ENCODE data around the gene ASAH2.
"Not testable (repeated sequence)": the region's sequence is repeated elsewhere in the genome, so short reads cannot be mapped to it uniquely, and the experiment has no call there.

ASAH2 gene

DNA sequence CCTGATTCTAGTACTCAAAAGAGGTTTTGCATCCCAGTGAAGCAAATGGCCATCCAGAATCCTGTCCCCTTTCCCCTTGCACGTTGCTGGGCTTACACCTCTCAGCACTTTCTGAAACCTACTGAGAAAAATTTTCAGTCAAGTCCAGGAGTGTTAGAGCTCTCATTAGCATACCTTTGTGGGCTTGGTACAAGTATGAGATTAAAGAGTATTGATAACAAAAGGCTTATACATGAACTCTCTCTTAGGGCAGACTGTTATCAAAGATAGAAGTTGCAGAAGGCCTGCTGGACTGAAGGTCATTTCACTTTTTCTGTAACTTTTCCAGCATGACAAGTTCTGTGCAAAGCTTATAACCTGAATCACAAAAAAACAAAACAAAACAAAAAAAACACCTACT lies at the start of gene ASAH2:
ASAH2 (minus strand) TSS at position 123 of the 400 bp plus-strand sequence. CDS start 2,906 bp downstream, outside the sequence.
- no peak for DNase-seq (ENCODE audit: low read depth in 2 of 2)

DNA sequence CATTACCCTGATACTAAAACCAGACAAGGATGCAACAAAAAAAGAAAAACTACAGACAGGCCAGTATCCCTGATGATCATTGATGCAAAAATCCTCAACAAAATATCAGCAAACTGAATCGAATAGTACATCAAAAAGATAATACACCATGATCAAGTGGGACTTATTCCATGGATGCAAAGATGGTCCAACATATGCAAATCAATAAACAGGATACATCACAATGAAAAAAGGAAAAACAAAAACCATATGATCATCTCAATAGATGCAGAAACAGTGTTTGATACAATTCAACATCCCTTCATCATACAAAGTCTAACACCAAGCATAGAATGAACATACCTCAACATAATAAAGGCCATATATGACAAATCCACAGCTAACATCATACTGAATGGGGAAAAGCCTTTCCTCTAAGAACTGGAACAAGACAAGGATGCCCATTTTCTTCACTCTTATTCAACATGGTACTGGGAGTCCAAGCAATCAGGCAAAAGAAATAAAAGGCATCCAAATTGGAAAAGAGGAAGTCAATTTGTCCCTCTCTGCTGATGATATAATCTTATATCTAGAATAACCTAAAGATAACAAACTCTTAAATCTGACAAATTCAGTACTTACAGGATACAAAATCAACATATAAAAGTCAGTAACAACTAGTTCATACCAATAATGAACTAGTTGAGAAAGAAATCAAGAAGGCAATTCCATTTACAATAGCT lies 48.8 kb upstream of the ASAH2 start:
- no peak for DNase-seq (ENCODE audit: low read depth in 2 of 2)

DNA sequence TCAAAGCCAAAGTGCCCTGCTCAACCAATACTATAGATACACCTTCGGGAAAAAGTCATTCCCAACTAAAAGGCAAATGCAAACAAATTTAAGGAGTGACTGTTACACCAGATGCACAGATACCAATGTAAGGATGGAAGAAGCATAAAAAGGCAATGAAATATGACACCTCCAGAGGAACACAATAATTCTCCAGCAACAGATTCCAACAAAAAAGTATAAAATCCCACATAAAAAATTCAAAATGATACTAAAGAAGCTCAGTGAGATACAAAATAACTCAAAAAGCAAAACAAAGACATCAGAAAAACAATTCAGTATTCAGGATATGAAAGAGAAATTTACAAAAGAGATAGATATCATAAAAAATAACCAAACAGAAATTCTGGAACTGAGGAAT lies 44.1 kb upstream of the ASAH2 start:
- DNase-seq (ENCODE audit: low read depth in 2 of 2) = no peak

DNA sequence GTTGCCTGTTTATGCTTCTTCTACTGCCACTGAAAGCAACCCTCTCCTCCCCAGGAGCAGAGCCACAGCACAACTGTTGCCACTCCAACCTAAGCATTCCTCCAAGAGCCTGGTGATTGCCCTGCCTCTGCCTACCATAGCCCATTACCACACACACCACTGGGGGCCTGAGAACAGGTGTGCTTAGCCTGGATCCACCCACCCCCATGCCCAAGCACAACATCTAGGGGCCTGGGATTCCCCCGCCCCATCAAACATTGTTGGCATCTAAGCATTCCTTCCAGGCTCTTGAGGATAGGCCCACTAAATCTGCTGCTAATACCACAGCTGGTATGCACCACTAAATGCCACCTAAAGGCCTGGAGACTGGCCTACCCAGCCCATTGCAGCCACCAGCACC lies 43.3 kb upstream of the ASAH2 start:
- no peak for DNase-seq (ENCODE audit: low read depth in 2 of 2)

DNA sequence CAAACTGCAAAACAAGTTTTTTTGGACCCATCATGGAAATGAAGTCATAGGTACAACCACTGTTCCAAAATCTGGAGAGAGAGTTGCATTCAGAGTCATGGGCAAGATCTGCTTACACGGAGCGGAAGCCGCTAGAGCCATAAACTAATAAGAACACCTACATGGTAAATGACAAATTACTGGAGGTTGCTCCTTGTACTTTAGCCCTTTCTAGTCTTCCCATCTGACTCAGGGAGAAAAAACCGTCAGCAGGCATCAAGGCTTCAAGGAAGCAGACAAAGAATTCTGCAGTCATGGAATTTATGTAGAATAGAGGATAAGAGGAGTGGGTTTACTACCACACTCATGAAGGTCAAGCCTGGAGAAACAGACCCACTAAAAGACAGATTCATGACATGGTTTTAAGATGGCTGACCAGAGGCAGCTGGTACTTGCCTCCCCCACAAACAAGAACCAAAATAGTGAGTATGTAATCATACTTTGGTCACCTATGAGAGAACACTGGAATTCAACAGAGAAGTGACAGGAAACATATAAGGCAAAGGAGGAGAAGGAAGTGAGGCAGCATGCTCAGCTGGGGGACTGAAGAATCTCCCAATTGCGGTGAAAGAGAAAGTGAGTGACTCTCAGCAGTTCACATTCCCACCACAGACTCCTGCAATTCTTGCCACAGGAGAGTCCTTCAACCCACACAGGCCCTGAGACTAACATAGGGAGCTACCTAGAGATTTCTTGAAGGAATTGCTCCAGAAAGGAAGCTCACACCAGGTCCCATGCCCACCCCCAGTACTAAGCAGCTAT lies 42.4 kb upstream of the ASAH2 start:
- DNase-seq (ENCODE audit: low read depth in 2 of 2) = no peak

DNA sequence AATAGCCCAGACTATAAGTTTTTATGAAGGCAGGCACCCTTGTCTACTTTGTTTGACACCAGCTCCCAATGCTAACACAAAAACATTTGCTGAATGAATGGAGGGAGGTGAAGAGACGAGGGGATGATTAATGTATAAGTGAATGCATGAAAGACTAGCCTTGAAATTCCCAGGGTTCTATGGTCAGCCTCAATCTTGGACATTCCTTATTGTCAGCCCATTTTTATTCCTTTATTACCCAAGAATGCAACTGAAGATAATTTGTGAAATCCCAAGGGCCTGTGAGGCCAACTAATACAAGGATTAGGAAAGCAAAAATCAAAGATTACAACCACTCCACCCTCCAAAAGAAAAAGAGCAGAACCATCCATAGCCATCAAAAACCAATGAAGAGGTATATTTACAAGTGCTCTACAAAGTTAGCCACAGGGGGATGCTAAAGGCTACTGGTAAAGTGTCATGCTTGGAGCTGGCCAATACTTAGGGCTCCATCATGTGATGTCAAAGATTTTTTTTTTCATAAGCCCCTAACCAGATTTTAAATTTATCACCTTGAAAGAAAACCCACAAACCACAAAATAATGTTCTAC lies 40.0 kb upstream of the ASAH2 start:
- DNase-seq (ENCODE audit: low read depth in 2 of 2) = no peak

DNA sequence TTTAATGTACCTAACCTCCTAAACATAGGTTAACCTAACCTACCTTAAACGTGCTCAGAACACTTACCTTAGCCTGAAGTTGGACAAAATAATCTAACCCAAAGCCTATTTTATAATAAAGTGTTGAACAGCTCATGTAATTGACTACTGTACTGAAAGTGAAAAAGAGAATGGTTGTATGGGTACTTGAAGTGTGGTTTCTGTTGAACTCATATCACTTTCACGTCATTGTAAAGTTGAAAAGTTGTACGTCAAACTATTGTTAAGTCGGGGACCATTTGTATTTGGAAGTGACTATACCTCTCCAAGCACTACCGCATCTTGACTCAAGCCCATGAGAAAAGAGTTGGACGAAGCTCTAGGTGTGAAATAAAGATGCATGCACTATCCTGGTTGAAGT lies 37.9 kb upstream of the ASAH2 start:
- DNase-seq (ENCODE audit: low read depth in 2 of 2) = no peak

DNA sequence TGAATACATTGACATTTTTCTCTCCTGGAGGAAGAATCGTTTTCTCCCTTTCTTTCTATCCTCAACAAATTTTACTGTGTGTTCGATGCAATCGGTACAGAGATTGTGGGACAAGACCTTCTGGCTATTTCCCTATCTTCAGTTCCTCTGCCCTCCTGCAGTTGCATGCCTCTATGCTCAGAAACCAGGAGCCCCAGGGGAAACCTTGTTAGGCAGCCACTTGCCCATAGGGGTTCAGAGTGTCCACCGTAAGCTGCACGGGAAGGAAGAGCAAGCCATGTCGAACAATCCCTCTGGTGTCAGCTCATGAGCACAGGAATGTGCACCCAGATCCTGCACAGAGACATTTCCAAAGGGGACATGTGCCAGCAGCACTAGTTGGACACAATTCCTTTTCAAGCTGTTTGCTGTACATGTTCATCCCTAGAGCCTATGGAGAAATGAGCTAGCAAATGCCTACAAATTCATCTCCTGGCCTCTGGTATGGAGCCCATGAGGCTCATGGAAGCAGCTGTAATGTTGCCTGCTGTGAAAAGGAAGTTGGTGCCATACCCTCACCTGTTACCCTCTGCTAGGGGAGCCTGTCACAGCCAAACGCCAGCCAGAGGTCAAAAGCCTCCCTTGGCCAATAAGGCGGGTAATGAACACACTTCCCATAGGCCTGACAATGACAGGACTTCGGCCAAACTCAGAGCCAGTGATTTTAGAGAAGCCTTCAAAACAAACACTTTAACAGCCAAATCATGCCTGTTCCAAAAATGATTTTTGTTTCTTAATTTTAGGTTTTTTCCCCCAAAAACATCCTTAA lies 35.9 kb upstream of the ASAH2 start:
- no peak for DNase-seq (ENCODE audit: low read depth in 2 of 2)

DNA sequence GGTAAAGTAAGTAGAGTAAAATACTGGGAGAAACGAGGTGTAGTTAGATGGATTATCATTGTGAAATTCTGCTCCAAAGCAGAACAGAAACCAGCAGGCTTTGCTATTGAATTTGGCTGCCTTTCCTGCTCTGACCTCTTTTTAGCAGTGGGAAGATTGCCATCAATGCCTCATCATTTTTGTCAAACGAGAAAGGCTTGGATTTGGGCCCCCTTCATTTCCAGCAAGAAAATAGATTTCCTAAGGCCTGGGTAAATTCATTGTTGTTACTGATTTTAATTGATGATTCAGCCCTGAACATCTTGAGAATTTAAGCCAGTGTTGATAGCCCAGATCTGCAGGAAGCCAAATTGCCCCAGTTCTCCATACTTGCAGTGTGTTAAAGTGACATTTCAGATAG lies 35.2 kb upstream of the ASAH2 start:
- no peak for DNase-seq (ENCODE audit: low read depth in 2 of 2)

DNA sequence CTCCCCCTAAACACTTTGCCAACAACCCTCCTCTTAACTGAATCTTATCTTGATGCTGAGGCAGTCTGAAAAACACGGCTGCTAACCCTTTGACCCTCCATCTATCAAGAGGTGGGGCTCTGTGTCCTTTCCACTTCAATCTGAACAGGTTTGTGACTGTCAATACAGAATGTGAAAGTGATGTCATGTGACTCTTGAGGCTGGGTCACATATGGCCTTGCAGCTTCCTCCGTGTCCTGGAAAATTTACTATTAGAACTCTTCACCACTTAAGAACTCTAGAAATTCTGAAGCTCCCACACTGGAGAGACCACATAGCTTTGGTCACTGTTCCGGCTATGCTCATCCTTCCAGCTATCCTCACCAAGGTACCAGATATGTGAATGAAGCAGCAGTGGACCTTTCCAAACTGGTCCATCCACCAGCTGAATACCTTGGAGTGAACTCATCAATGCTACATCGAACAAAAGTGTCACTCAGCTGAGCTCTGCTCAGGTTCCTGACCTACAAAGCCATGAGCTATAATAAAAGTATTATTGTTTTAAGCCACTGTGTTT lies 30.7 kb upstream of the ASAH2 start:
- DNase-seq (ENCODE audit: low read depth in 2 of 2) = no peak

DNA sequence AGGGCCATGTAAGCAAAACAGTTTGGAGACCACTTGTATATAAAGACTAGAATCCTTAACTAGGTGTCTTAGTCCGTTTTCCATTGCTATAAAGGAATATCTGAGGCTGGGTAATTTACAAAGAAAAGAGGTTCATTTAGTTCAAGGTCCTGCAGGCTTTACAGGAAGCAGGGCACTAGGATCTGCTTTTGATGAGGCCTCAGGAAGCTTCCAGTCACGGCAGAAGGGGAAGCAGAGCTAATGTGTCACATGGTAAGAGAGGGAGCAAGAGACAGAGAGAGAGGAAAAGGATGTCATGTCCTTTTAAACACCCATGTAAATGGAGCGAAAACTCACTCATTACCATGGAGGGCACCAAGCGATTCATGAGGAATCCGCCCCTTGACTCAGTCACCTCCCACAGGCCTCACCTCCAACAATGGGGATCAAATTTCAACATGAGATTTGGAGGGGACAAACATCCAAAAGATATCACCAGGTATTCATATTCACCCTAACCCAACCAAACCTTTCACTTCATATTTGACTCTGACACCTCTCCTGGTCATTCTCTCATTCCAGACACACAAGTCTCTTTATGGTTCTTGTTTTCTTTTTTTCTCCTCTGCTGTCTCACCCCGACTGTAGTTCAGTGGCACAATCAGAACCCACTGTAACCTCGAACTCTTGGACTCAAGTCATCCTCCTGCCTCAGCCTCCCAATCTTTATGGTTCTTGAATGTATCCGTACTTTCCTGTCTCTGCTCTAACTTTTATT lies 30.1 kb upstream of the ASAH2 start:
- DNase-seq (ENCODE audit: low read depth in 2 of 2) = no peak

DNA sequence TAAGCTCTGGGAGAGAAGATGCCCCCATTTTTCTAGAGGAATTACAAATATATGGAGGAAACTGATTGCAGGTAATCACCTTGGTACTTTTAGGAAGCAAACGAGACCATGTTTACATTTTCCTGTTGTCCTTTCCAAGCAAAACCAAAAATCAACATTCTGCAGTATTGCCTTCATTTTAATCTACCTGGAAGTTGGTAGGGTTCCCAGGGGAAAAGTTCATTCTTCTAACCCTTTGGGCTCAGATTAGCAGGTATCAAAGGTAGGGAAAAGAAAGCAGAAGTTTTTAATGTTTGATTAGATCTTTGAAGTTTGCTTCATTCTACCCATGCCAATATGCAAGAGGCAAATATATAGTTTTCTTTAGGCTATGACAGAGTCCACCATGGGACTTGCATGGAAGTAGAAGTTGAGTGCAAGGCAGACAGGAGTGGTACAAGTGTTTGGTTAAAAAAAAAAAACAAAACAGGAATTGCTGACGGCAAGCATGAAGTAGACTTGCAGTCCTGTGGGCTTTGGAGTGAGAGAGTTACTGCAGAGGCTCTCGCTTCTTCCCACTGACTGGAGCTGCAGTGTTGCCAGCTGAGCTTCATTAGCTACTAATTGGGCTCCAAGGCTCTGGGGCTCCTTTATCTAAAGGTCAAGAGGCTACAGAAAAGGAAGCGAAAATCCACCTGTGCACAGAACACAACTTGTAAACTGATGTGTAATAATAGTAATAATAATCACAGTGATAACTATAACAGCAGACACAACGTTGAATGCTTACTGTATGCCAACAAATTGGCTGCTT lies 28.9 kb upstream of the ASAH2 start:
- DNase-seq (ENCODE audit: low read depth in 2 of 2) = no peak

DNA sequence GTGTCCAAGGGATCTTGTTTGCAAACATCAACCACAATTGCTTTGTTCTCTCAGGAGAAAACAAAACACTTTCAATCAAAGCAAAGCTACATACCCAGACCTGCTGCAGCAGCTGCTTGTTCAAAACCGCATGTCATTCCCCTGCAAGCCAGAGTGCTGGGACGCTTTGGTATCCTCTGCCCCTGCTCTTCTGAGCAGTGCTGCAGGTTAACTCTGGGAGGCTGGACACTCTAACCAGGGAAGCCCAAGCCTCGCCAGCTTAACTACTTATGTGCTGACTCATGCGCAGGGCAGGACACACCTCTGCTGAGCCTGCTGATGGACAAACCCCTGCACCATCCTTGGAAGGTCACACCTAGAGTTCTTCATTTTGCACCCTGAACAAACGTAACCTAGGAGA lies 28.2 kb upstream of the ASAH2 start:
- DNase-seq (ENCODE audit: low read depth in 2 of 2) = no peak

DNA sequence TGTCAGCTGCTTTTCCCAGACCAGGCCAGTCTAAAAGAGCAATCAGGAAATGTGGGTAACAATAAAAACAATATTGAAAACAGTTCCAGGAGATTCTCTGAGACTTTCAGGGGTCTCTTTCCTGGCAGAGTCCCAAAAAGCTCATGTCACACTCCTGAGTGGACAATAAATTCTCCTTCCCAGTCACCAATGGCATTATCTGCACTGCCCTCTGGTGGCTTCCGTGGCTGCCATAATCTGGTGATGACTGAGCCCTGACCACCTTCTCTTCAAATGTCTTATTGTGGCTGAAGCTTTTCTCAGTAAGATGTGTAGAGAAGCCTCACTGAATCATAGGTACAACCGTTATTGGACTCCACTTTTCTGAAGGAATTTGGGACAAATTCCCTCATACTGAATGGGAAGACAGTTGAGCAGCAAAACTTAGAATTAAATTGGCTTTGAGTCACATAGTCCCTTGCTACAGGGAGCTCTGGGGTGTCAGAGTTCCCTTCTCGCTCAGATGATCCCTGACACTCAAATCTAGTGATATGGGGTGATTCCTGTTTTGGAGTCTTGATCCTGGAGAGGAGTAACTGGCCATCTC lies 24.4 kb upstream of the ASAH2 start:
- DNase-seq (ENCODE audit: low read depth in 2 of 2) = peak in 1 of 2 donors; percentile 5

DNA sequence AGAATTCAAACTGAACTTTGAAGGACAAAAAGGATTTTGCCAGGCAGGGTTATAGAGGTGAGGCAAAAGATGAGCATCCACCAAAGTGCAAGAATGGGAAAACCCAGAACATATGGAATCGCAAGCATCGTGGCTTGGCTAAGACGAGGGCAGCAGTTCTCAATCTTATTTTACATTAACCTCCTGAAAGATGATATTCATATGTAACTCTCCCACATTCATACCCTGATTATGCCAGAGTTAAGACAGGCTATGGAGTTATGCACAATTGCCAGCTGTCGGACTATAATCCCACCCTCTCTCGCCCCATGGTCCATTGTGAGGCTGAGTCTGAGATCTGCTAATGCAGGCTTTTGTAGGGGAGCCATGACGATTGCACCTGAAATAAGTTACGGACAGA lies 21.2 kb upstream of the ASAH2 start:
- no peak for DNase-seq (ENCODE audit: low read depth in 2 of 2)

DNA sequence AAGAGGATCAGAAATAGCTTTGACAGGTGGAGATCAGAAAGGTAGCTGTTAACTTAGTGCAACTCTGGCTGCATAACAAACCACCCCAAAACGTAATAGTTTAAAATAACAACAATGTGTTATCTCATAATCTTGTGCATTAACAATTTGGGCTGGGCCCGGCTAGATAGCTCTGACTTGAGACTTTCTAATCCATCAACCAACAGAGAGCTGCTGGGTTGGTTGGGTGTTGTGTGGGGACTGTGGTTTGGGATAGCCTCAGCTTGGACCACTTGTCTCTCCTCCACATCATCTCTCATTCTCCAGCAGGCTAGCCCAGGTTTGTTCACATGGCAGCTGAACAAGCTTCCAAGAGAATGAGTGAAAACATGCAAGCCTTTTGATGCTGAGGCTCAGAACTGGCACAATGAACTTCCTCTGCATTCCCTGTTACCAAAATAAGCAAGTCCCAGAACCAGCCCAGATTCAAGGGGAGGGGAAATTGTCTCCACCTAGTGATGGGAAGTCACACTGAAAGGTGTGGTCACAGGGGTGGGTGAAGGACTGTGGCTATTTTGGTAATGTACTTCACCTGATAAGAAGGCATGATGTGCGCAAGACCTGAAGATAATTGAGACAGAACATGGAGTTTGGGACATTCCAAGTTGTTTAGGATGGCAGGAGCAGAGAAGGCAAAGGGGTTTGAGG lies 20.4 kb upstream of the ASAH2 start:
- no peak for DNase-seq (ENCODE audit: low read depth in 2 of 2)

DNA sequence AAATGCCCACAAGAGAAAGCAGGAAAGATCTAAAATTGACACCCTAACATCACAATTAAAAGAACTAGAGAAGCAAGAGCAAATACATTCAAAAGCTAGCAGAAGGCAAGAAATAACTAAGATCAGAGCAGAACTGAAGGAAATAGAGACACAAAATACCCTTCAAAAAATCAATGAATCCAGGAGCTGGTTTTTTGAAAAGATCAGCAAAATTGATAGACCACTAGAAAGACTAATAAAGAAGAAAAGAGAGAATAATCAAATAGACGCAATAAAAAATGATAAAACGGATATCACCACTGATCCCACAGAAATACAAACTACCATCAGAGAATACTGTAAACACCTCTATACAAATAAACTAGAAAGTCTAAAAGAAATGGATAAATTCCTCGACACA lies 16.6 kb upstream of the ASAH2 start:
- not testable (repeated sequence) for DNase-seq (ENCODE audit: low read depth in 2 of 2)

DNA sequence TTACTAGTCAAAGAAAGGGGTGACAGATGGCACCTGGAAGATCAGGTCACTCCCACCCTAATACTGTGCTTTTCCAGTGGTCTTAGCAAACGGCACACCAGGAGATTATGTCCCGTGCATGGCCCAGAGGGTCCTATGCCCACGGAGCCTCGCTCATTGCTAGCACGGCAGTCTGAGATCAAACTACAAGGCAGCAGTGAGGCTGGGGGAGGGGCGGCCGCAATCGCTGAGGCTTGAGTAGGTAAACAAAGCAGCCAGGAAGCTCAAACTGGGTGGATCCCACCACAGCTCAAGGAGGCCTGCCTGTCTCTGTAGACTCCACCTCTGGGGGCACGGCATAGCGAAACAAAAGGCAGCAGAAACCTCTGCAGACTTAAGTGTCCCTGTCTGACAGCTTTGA lies 11.3 kb upstream of the ASAH2 start:
- not testable (repeated sequence) for DNase-seq (ENCODE audit: low read depth in 2 of 2)

DNA sequence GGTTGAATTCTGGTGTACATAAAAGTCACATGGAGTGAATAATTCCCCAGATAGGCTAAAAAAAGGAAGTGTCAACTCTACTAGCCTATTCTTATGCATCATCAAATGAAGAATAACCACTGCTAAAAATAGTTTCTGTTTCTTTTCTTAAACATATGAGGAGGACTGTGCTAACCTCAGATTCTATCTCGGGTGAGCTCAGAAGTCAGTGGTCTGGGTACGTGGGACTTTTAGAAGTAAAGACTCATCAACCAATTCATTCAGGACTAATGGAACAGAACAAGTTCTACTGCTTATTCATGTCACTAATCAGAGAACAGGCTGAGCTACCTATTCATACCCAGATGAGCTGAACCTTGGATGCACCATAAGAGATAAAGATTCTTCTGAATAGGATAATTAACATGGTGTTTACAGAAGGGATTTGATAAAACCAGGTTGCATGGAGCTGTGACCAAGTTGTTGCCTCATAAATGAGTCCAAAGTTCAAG lies 9.5 kb upstream of the ASAH2 start:
- DNase-seq (ENCODE audit: low read depth in 2 of 2) = no peak

Measured in stimulated activated CD8-positive, alpha-beta memory T cell treated with anti-CD3 and anti-CD28 coated beads, Interleukin-15, amount 100 ng/mL, for 48 hours (primary cell).